HG02981 (cell line): Measurements from ENCODE around the gene SLAMF1.
"Not testable (repeated sequence)": the region's sequence is repeated elsewhere in the genome, so short reads cannot be mapped to it uniquely, and the experiment has no call there.

Experiments used
- ATAC-seq: cut with Tn5 transposase; IDR thresholded peaks from one replicate; pipeline ENCODE4 v1.9.1; 2021; ENCODE audit warnings: mild to moderate bottlenecking, moderate library complexity; ENCODE audit not compliant: unreplicated experiment

The SLAMF1 gene

GRCh38 chr1:160567858-160568682 is 78.8 kb downstream of the SLAMF1 start:
- no peak for ATAC-seq

- no peak for ATAC-seq
Measured at GRCh38 chr1:160567341-160567740, 79.5 kb downstream of the SLAMF1 start.

GRCh38 chr1:160565564-160565963 is 81.3 kb downstream of the SLAMF1 start:
- no peak for ATAC-seq

- ATAC-seq, result not testable (repeated sequence)
Measured at GRCh38 chr1:160563230-160563629, 83.6 kb downstream of the SLAMF1 start.

- not testable (repeated sequence) for ATAC-seq
Measured at GRCh38 chr1:160562745-160563144, 84.1 kb downstream of the SLAMF1 start.

- no peak for ATAC-seq
Measured at GRCh38 chr1:160560806-160561205, 86.0 kb downstream of the SLAMF1 start.

GRCh38 chr1:160560045-160560705 is 86.7 kb downstream of the SLAMF1 start:
- ATAC-seq, result no peak

GRCh38 chr1:160559437-160559836 is 87.4 kb downstream of the SLAMF1 start:
- ATAC-seq, result not testable (repeated sequence)

- no peak for ATAC-seq
Measured at GRCh38 chr1:160558660-160559380, 88.0 kb downstream of the SLAMF1 start.
